IPS-20b (cell line): ENCODE measurements around the gene TFAP2D.

Experiments
- H3K27ac ChIP-seq: one replicate; pipeline ENCODE4 v1.5.1; 2013; ENCODE audit warnings: low read length
- H3K27me3 ChIP-seq: 2 replicates; pipeline ENCODE4 v1.6.1; 2013; ENCODE audit warnings: mild to moderate bottlenecking, low read length, inconsistent platforms; ENCODE audit not compliant: insufficient read depth
- H3K36me3 ChIP-seq: 2 replicates; pipeline ENCODE4 v1.6.1; 2013; ENCODE audit warnings: low read depth, mild to moderate bottlenecking, inconsistent platforms, low read length, moderate library complexity; ENCODE audit not compliant: insufficient read depth
- H3K4me1 ChIP-seq: 2 replicates; pipeline ENCODE4 v1.6.1; 2013; ENCODE audit warnings: mild to moderate bottlenecking, control low read depth, inconsistent platforms, low read length, moderate library complexity; ENCODE audit not compliant: insufficient read depth
- H3K4me3 ChIP-seq: 2 replicates; pipeline ENCODE4 v1.5.1; 2013; ENCODE audit warnings: mild to moderate bottlenecking, low read length, inconsistent platforms
- H3K9ac ChIP-seq: 2 replicates; pipeline ENCODE4 v1.6.1; 2013; ENCODE audit warnings: low read depth, mild to moderate bottlenecking, inconsistent platforms, low read length, moderate library complexity
- H3K9me3 ChIP-seq: 2 replicates; pipeline ENCODE4 v1.6.1; 2013; ENCODE audit warnings: mild to moderate bottlenecking, low read depth, low read length, inconsistent platforms; ENCODE audit not compliant: insufficient read depth

The TFAP2D gene

DNA sequence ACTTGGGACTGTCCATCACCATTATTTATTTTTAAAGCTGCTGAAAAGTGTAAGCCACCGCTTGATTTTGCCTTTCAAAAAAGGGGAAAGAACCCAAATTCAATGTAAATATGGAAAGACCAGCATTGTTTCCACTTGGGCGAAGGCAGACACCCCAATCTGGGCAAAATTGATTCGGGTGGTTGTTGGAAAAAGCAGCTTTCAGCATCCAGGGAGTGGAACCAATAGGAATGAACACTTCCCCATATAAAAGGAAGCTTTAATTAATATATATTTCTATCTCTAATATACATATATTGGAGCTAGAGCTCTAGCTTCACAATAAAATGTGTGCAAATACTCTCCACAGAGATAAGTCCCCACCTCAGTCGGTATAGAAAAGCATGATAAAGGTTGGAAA, at the start of gene TFAP2D:
Gene TFAP2D (plus strand): TSS at position 301 of the 400 bp plus-strand sequence. CDS start 530 bp downstream, outside the sequence.
- no peaks in the 10 kb centered on the region for H3K36me3 ChIP-seq
- peak within 1 kb of the TSS; percentile 65; the same call in 1 of the 2 replicates for H3K4me3 ChIP-seq
- peaks cover 100% of the 10 kb centered on the region for H3K27me3 ChIP-seq
- H3K9me3 ChIP-seq: no peaks in the 10 kb centered on the region
- peaks cover 8% of the 10 kb centered on the region; the same call in 1 of the 2 replicates for H3K4me1 ChIP-seq
- no peak within 1 kb of the TSS for H3K9ac ChIP-seq
- no peak within 1 kb of the TSS for H3K27ac ChIP-seq

DNA sequence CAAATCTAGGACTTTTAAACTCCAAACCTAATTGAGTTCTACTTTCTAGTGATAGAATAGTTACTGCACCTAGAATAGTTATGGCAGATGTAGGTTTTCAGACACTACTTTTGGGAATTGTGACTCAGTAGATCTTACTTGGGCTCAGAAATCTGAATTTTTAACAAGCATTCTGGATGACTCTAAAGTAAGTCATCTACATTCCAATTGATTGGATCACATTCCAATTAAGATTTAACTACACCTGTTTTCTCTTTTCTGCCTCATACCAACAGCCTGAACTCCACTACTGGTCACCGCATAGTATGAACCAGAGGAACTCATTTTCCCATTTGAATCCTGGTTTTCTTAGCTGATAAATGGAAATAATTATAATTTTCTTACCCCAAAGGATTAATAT, 49.5 kb upstream of the TFAP2D start:
- Histone ChIP-seq H3K4me3 (no peak overlapping the region), H3K27ac (no peak overlapping the region), H3K27me3 (no peaks in the 10 kb centered on the region), H3K9me3 (no peaks in the 10 kb centered on the region), H3K9ac (no peak overlapping the region), H3K4me1 (peaks cover 16% of the 10 kb centered on the region; the same call in 1 of the 2 replicates), H3K36me3 (no peaks in the 10 kb centered on the region)

DNA sequence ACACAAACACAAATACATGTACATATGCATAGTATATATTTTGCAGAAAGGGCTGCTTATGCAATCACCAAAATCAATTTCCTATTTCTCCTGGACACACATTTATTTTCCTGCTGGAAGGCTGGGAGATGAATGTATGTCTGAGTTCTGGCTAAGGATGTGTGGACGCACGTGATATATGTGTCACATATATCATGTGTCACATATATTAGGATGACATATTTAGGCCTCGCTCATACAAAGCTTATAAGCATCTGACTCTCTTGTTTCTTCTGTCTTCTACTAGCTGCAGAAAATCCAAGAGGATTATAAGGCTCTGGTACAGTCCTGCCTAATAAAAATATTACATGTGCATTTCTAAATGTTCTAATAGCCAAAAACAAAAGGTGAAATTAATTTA, 47.2 kb upstream of the TFAP2D start:
- no peak overlapping the region for H3K4me3 ChIP-seq

DNA sequence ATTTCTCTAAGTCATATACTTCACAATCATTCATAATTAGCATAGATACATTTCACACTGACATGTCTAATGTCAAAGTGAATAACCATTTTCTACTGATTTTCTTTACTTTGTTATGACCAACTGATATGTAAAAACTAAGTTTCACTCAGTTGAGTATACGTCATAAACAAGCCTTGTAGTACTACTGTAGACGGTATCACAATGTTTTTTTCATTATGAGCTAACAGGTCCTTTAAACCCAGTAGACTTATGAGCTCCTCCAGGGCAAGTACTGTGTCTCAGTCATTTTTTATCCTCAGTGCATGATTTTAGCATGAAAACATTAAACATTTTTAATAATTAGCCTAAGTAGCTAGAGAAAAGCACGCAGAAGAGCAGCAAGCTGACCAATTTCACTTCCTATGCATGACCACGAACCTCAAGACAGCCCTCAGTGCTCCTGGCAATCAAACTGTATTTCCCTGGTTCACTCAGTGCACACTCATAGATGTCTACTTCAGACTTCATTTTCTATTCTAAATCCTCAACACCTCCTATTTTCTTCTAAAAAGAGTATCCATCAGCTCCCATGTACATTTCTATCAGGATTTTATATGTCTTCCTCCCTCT, 32.0 kb upstream of the TFAP2D start:
- Histone ChIP-seq H3K9me3 (no peaks in the 10 kb centered on the region), H3K9ac (no peak overlapping the region), H3K4me3 (no peak overlapping the region), H3K27ac (no peak overlapping the region), H3K27me3 (no peaks in the 10 kb centered on the region), H3K36me3 (no peaks in the 10 kb centered on the region), H3K4me1 (no peaks in the 10 kb centered on the region)

More for the DNA sequence above, 47.2 kb upstream of the TFAP2D start:
- Histone ChIP-seq H3K9me3 (no peaks in the 10 kb centered on the region), H3K27ac (no peak overlapping the region), H3K9ac (no peak overlapping the region), H3K27me3 (no peaks in the 10 kb centered on the region; the same call in 1 of the 2 replicates), H3K4me1 (peaks cover 16% of the 10 kb centered on the region; the same call in 1 of the 2 replicates), H3K36me3 (no peaks in the 10 kb centered on the region)

DNA sequence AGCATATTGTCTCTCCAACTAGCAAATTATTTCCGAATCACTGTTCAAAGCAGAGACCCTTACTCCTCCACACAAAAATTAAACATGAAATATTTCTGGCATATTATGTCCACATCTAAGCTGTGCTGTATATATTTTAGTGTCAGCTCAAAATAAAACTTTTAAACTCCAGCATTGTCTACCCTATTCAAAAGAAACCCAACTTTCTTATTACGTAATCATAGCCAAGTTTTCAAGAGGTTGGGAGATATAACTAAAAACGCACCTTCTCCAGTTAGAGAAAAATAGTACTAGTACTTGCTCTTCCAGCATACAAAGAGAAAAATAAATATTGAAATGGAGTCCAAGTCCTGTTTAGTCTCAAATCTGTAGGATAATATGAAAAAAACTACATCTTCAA, 24.1 kb upstream of the TFAP2D start:
- Histone ChIP-seq H3K27ac (no peak overlapping the region), H3K9me3 (no peaks in the 10 kb centered on the region), H3K9ac (no peak overlapping the region), H3K4me1 (no peaks in the 10 kb centered on the region), H3K36me3 (no peaks in the 10 kb centered on the region), H3K4me3 (no peak overlapping the region), H3K27me3 (peaks cover 3% of the 10 kb centered on the region; the same call in 1 of the 2 replicates)

- Histone ChIP-seq H3K4me1 (no peaks in the 10 kb centered on the region), H3K9me3 (no peaks in the 10 kb centered on the region), H3K9ac (no peak overlapping the region), H3K36me3 (no peaks in the 10 kb centered on the region), H3K27ac (no peak overlapping the region), H3K27me3 (peaks cover 9% of the 10 kb centered on the region; the same call in 1 of the 2 replicates), H3K4me3 (no peak overlapping the region)
Measured at GRCh38 chr6:50691814-50692495, 21.4 kb upstream of the TFAP2D start.

- peaks cover 66% of the 10 kb centered on the region for H3K27me3 ChIP-seq
Measured at GRCh38 chr6:50698546-50698945, 14.8 kb upstream of the TFAP2D start.

DNA sequence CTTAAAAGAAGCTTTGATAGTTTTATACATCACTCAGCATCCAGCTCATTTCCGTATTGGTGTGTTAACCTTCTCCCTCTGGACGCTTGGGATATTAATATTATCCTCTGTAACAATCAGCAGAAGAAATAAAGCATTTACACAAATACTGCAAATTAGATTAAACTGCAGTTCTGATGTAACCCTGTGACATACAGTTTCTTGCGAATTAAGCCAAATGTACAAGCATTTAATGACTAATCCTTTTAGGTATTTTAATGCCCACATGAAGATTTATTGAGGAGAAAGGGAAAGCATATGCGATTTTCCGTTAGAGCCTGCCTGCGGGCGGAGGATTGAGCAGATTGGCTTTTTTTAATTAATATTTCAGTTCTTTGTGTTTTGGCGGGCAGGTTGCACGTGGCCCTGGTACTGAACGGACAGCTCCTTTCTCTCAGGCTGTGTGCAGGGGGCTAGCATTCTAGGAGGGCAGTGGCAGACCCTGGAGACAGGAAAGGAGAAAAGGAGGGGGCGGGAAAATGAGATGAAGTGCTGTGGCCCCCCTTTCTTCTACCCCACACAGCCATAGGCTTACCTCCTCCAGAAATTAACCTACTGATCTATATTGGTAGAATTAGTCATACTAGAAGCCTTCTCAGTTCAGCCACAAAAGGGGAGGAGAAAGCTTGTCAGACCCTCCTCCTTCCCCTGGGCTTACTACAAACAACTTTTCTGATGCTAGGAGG, 14.1 kb upstream of the TFAP2D start:
- Histone ChIP-seq H3K9me3 (no peaks in the 10 kb centered on the region), H3K4me1 (no peaks in the 10 kb centered on the region), H3K4me3 (no peak overlapping the region), H3K9ac (no peak overlapping the region), H3K27me3 (peaks cover 70% of the 10 kb centered on the region), H3K36me3 (no peaks in the 10 kb centered on the region), H3K27ac (no peak overlapping the region)

More at GRCh38 chr6:50698546-50698945, 14.8 kb upstream of the TFAP2D start:
- Histone ChIP-seq H3K4me3 (no peak overlapping the region), H3K4me1 (no peaks in the 10 kb centered on the region), H3K9ac (no peak overlapping the region), H3K36me3 (no peaks in the 10 kb centered on the region), H3K27ac (no peak overlapping the region), H3K9me3 (no peaks in the 10 kb centered on the region)

GRCh38 chr6:50706575-50706974, 6.8 kb upstream of the TFAP2D start:
- H3K27ac ChIP-seq: no peak overlapping the region

DNA sequence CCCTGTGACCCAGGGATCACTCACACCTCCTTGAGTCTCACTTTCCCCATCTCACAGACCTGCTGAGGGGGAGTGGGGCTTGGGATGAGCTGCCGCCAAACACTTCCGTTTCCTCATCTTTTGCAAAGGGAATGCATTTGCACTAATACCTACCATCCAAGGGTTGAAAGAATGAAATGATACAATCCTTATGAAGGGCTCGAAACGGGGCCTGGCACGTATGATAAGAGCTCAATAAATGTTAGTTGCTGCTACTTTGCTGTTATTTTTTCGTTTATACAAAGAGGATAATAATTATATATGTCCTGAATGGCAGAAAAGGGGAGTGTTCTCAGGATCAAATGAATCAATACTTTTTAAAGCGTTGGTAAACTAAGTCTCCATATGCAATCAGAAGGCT, 6.1 kb upstream of the TFAP2D start:
- peaks cover 100% of the 10 kb centered on the region for H3K27me3 ChIP-seq
- H3K4me3 ChIP-seq: peak overlapping the region; percentile 61; the same call in 1 of the 2 replicates
- peaks cover 6% of the 10 kb centered on the region; the same call in 1 of the 2 replicates for H3K4me1 ChIP-seq
- no peaks in the 10 kb centered on the region for H3K36me3 ChIP-seq
- no peaks in the 10 kb centered on the region for H3K9me3 ChIP-seq
- no peak overlapping the region for H3K9ac ChIP-seq
- H3K27ac ChIP-seq: no peak overlapping the region

More at GRCh38 chr6:50706575-50706974, 6.8 kb upstream of the TFAP2D start:
- no peaks in the 10 kb centered on the region for H3K36me3 ChIP-seq
- peak overlapping the region; percentile 61; the same call in 1 of the 2 replicates for H3K4me3 ChIP-seq
- no peak overlapping the region for H3K9ac ChIP-seq
- H3K4me1 ChIP-seq: peaks cover 6% of the 10 kb centered on the region; the same call in 1 of the 2 replicates
- H3K27me3 ChIP-seq: peaks cover 100% of the 10 kb centered on the region
- H3K9me3 ChIP-seq: no peaks in the 10 kb centered on the region

GRCh38 chr6:50707652-50708300, 5.5 kb upstream of the TFAP2D start:
- Histone ChIP-seq H3K4me3 (no peak overlapping the region; the same call in 1 of the 2 replicates), H3K4me1 (peaks cover 6% of the 10 kb centered on the region; the same call in 1 of the 2 replicates), H3K27me3 (peaks cover 100% of the 10 kb centered on the region)

More at GRCh38 chr6:50707652-50708300, 5.5 kb upstream of the TFAP2D start:
- no peaks in the 10 kb centered on the region for H3K9me3 ChIP-seq
- no peak overlapping the region for H3K27ac ChIP-seq
- no peak overlapping the region for H3K9ac ChIP-seq
- no peaks in the 10 kb centered on the region for H3K36me3 ChIP-seq
